Measurements from ENCODE around the gene SCN7A. TPM values are rescaled to one million over a fixed set of nuclear protein-coding genes. Genes with fewer than 3 reads are reported as not detected.

SCN7A gene
- polyA plus RNA-seq, 2 of the 4 experiments (the other 2 are of a cell fraction) = not detected

DNA sequence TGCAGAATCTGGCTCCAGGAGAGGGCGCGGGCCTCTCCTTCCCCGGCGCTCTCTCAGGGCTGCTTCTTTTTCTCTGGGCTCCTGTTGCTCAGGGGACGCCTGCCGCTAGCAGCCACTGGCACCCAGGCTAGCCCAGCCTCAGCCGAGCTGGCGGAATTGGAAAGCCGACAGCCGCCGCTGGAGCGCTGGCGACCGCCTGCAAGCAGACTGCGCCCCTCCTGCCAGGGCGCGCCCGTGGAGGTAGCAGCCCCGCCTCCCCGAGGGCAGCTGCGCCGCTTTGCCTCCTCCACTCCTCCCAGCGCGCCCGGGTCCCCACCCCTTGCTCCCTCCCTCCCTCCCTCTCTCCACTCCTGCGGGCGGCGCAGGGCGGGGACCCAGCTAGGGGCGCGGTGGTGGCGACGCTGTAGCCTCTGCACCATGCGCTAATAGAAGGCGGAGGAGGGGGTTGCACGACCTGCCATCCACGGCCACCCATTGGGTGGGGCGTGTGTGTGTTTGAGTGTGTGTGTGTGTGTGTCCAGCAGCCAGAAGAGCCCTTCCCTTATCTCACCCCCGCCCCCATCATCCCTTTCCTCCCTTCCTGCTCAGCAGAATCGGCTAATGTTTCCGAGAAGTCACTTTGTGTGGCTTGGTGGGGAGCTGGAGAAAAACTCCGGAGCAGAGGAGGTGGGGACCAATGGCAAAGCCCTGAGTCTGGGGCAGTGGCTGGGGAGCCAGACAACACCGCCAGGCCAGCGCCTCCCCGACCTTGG, 118.1 kb downstream of the SCN7A start, which contains the start of gene SCN9A:
SCN9A (minus strand) TSS at position 209 of the 752 bp plus-strand sequence. CDS start 64,188 bp downstream, outside the sequence.
- peak within 1 kb of the TSS; percentile 76 for H3K4me2 ChIP-seq
- ATAC-seq (peak; percentile 90 to 92), DNase-seq (ENCODE audit: low read depth in 1 of 2, low spot score in 1 of 2) (peak; percentile 49 to 92), FAIRE-seq (no peak)
- H3K27ac ChIP-seq = peak within 1 kb of the TSS; percentile 84 to 88
- no peaks in the 10 kb centered on the region for H3K9me3 ChIP-seq
- ChIA-PET POLR2A (interaction anchor here (0.9 to 3.8 kb wide), 5 partner anchors 10 to 44 kb away, joined by 6 to 22 read pairs (median 11); no protein-coding TSS in a partner anchor), CTCF (interaction anchor here (1.1 to 4.7 kb wide), 6 partner anchors 9 to 45 kb away, joined by 3 to 25 read pairs (median 6); no protein-coding TSS in a partner anchor)
- H3K4me3 ChIP-seq = peak within 1 kb of the TSS; percentile 63
- WGBS (ENCODE audit: missing lambda C conversion rate) = 0% methylated on average over 20 of the region's 45 CpGs
- peaks cover 34% of the 10 kb centered on the region for H3K4me1 ChIP-seq
- TF ChIP-seq KDM1A (IDR thresholded peaks at IDR 0.05; ENCODE audit: low read depth) (no peak), EHMT2 (IDR thresholded peaks at IDR 0.05; ENCODE audit: low read depth) (no peak), EHF (CRISPR knock-in tag; IDR thresholded peaks at IDR 0.05) (no peak), FOSL2 (IDR thresholded peaks at IDR 0.05) (no peak), FOSL2 (CRISPR knock-in tag; IDR thresholded peaks at IDR 0.05) (no peak), MAZ (IDR thresholded peaks at IDR 0.05; ENCODE audit: borderline replicate concordance, low read depth, low read length) (no peak), SMC3 (IDR thresholded peaks at IDR 0.05) (no peak), POLR2AphosphoS2 (conservative IDR thresholded peaks at IDR 0.05; ENCODE audit: low read length) (no peak), KDM5A (IDR thresholded peaks at IDR 0.05) (no peak), ZFP36 (IDR thresholded peaks at IDR 0.05; ENCODE audit: borderline replicate concordance, partially characterized antibody) (no peak), ESRRA (IDR thresholded peaks at IDR 0.05; ENCODE audit: borderline replicate concordance, low read length) (no peak), HOXB13 (CRISPR knock-in tag; IDR thresholded peaks at IDR 0.05; ENCODE audit: low read depth) (no peak), RCOR1 (IDR thresholded peaks at IDR 0.05; ENCODE audit: low read depth, low read length) (no peak), FOSB (CRISPR knock-in tag; IDR thresholded peaks at IDR 0.05) (no peak), HOXB5 (CRISPR knock-in tag; IDR thresholded peaks at IDR 0.05) (no peak), RFX5 (IDR thresholded peaks at IDR 0.05) (no peak), GATA3 (IDR thresholded peaks at IDR 0.05; ENCODE audit: borderline replicate concordance) (0 out of 2 replicates have a peak, but pooled peaks have one; percentile 18), JUN (IDR thresholded peaks at IDR 0.05) (peak; percentile 29 to 44; a peak in 3 of 5 replicates), CBX2 (IDR thresholded peaks at IDR 0.05; ENCODE audit: borderline replicate concordance, low read depth) (no peak), HDAC2 (IDR thresholded peaks at IDR 0.05) (no peak), CBX8 (IDR thresholded peaks at IDR 0.05) (no peak), TP53 (CRISPR knock-in tag; IDR thresholded peaks at IDR 0.05) (no peak), PHF8 (IDR thresholded peaks at IDR 0.05; ENCODE audit: borderline replicate concordance, low read depth) (peak; percentile 9; the same call in 1 of the 2 replicates), CHD4 (IDR thresholded peaks at IDR 0.05; ENCODE audit: borderline replicate concordance) (no peak), MAFK (IDR thresholded peaks at IDR 0.05; ENCODE audit: partially characterized antibody) (no peak), RAD21 (conservative IDR thresholded peaks at IDR 0.05 in 1 of 2, IDR thresholded peaks at IDR 0.05 in 1 of 2) (no peak; a peak in 2 of 5 replicates), BHLHE40 (IDR thresholded peaks at IDR 0.05; ENCODE audit: low read depth, low read length) (no peak)
- TF ChIP-seq, protein P1, sequence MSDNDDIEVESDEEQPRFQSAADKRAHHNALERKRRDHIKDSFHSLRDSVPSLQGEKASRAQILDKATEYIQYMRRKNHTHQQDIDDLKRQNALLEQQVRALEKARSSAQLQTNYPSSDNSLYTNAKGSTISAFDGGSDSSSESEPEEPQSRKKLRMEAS (IDR thresholded peaks at IDR 0.05) = peak; percentile 66
- TF ChIP-seq, protein P2, sequence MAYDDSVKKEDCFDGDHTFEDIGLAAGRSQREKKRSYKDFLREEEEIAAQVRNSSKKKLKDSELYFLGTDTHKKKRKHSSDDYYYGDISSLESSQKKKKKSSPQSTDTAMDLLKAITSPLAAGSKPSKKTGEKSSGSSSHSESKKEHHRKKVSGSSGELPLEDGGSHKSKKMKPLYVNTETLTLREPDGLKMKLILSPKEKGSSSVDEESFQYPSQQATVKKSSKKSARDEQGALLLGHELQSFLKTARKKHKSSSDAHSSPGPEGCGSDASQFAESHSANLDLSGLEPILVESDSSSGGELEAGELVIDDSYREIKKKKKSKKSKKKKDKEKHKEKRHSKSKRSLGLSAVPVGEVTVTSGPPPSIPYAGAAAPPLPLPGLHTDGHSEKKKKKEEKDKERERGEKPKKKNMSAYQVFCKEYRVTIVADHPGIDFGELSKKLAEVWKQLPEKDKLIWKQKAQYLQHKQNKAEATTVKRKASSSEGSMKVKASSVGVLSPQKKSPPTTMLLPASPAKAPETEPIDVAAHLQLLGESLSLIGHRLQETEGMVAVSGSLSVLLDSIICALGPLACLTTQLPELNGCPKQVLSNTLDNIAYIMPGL (CRISPR knock-in tag; IDR thresholded peaks at IDR 0.05; ENCODE audit: borderline replicate concordance) = no peak
- TF ChIP-seq, protein P3, sequence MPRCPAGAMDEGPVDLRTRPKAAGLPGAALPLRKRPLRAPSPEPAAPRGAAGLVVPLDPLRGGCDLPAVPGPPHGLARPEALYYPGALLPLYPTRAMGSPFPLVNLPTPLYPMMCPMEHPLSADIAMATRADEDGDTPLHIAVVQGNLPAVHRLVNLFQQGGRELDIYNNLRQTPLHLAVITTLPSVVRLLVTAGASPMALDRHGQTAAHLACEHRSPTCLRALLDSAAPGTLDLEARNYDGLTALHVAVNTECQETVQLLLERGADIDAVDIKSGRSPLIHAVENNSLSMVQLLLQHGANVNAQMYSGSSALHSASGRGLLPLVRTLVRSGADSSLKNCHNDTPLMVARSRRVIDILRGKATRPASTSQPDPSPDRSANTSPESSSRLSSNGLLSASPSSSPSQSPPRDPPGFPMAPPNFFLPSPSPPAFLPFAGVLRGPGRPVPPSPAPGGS (IDR thresholded peaks at IDR 0.05) = peak; percentile 53; the same call in 2 of the 3 replicates
- TF ChIP-seq, protein P4, sequence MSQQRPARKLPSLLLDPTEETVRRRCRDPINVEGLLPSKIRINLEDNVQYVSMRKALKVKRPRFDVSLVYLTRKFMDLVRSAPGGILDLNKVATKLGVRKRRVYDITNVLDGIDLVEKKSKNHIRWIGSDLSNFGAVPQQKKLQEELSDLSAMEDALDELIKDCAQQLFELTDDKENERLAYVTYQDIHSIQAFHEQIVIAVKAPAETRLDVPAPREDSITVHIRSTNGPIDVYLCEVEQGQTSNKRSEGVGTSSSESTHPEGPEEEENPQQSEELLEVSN (IDR thresholded peaks at IDR 0.05; ENCODE audit: borderline replicate concordance, low read depth) = peak; percentile 25; the same call in 1 of the 2 replicates
- TF ChIP-seq, protein P5, sequence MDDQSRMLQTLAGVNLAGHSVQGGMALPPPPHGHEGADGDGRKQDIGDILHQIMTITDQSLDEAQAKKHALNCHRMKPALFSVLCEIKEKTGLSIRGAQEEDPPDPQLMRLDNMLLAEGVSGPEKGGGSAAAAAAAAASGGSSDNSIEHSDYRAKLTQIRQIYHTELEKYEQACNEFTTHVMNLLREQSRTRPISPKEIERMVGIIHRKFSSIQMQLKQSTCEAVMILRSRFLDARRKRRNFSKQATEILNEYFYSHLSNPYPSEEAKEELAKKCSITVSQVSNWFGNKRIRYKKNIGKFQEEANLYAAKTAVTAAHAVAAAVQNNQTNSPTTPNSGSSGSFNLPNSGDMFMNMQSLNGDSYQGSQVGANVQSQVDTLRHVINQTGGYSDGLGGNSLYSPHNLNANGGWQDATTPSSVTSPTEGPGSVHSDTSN (IDR thresholded peaks at IDR 0.05) = no peak
- TF ChIP-seq, protein P6, sequence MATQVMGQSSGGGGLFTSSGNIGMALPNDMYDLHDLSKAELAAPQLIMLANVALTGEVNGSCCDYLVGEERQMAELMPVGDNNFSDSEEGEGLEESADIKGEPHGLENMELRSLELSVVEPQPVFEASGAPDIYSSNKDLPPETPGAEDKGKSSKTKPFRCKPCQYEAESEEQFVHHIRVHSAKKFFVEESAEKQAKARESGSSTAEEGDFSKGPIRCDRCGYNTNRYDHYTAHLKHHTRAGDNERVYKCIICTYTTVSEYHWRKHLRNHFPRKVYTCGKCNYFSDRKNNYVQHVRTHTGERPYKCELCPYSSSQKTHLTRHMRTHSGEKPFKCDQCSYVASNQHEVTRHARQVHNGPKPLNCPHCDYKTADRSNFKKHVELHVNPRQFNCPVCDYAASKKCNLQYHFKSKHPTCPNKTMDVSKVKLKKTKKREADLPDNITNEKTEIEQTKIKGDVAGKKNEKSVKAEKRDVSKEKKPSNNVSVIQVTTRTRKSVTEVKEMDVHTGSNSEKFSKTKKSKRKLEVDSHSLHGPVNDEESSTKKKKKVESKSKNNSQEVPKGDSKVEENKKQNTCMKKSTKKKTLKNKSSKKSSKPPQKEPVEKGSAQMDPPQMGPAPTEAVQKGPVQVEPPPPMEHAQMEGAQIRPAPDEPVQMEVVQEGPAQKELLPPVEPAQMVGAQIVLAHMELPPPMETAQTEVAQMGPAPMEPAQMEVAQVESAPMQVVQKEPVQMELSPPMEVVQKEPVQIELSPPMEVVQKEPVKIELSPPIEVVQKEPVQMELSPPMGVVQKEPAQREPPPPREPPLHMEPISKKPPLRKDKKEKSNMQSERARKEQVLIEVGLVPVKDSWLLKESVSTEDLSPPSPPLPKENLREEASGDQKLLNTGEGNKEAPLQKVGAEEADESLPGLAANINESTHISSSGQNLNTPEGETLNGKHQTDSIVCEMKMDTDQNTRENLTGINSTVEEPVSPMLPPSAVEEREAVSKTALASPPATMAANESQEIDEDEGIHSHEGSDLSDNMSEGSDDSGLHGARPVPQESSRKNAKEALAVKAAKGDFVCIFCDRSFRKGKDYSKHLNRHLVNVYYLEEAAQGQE (IDR thresholded peaks at IDR 0.05) = no peak

Data from A549 (cell line).